KOPT-K1 (cell line): ENCODE measurements around the gene PIGZ.

Experiments used
- H3K27ac ChIP-seq: fragments of 200-600 bp; sonication (generic); 2 replicates; pipeline ENCODE4 v1.5.1; 2016; ENCODE audit warnings: antibody characterized with exemption, mild to moderate bottlenecking, low read depth, low read length; ENCODE audit not compliant: poor library complexity, severe bottlenecking
- H3K36me3 ChIP-seq: fragments of 200-600 bp; sonication (generic); 2 replicates; pipeline ENCODE4 v1.5.1; 2017; ENCODE audit warnings: antibody characterized with exemption, mild to moderate bottlenecking, low read length, moderate library complexity; ENCODE audit not compliant: insufficient read depth
- H3K9me3 ChIP-seq: fragments of 200-600 bp; sonication (generic); 2 replicates; pipeline ENCODE4 v1.5.1; 2017; ENCODE audit warnings: antibody characterized with exemption, low read length, mild to moderate bottlenecking; ENCODE audit not compliant: insufficient read depth, poor library complexity, severe bottlenecking

PIGZ gene

GRCh38 chr3:196968233-196969133, at the start of gene PIGZ:
Gene PIGZ (minus strand): TSS chr3:196968833. CDS start chr3:196952031, 16,802 bp downstream.
- Histone ChIP-seq H3K36me3 (no peaks in the 10 kb centered on the region), H3K27ac (peak within 1 kb of the TSS; percentile 59), H3K9me3 (no peaks in the 10 kb centered on the region)

GRCh38 chr3:197017003-197017402, 48.4 kb upstream of the PIGZ start:
- Histone ChIP-seq H3K9me3 (no peaks in the 10 kb centered on the region), H3K36me3 (no peaks in the 10 kb centered on the region), H3K27ac (no peak overlapping the region)

GRCh38 chr3:197015790-197016736, 47.4 kb upstream of the PIGZ start:
- no peak overlapping the region for H3K27ac ChIP-seq
- no peaks in the 10 kb centered on the region for H3K36me3 ChIP-seq

DNA sequence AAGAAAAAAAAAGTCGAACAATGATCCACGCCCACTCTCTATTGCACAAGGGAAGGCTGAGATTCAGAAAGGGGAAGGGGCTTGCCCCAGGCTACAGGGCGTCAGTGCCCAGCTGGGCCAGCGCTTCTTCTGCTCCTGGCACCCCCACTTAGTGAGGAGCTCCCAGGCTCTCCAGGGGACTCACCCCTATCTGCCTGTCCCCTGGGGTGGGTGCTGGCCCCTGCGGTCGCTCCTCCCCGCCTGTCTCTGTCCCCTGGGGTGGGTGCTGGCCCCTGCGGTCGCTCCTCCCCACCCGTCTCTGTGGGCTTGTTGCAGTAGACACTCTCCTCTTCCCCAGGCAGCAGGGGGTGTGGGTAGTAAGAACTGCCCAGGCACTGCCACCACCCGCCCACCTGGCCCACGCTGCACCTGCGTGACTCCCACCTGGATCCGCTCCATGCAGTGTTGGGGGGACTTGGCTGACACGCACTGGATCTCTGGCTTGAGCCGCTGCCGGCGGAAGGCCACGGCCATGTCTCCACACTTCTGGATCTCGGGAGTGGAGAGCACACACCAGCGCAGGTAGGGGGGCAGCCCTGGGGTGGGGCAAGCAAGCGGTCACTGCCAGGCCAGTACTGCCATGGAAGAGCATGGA, 46.4 kb upstream of the PIGZ start:
- Histone ChIP-seq H3K9me3 (no peaks in the 10 kb centered on the region), H3K27ac (no peak overlapping the region), H3K36me3 (no peaks in the 10 kb centered on the region)

More at GRCh38 chr3:197015790-197016736, 47.4 kb upstream of the PIGZ start:
- H3K9me3 ChIP-seq = no peaks in the 10 kb centered on the region

DNA sequence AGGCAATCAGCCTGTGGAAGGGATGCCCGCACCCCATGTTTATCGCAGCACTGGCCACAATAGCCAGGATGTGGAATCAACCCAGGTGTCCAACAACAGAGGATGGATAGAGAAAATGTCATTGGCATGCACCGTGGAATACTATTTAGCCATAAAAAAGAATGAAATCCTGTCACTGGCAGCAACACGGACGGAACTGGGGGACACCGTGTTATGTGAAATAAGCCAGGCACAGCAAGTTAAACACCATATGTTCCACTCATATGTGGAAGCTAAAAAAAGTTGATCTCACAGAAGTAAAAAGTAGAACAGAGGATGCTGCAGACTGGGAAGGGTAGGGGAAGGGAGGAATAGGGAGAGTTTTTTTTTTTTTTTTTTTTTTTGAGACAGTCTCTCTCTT, 45.4 kb upstream of the PIGZ start:
- Histone ChIP-seq H3K9me3 (no peaks in the 10 kb centered on the region), H3K36me3 (no peaks in the 10 kb centered on the region), H3K27ac (no peak overlapping the region)

DNA sequence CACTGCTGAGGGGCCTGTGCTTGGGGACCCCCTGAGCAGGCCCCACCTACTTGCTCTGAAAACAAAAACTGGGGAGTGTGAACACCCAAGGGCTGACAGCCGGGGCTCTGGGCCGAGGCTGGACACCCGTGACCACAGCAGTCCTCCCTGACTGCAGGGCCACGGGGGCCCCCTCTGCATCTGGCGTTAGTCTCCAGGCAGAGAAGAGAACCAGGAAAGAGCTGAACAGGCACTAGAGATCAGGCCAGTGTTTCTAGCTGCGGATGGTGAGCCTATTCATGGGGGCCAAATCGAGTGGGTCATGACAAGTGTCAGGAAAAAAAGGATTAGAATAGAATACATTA, 43.9 kb upstream of the PIGZ start:
- H3K9me3 ChIP-seq = no peaks in the 10 kb centered on the region
- H3K27ac ChIP-seq = no peak overlapping the region
- no peaks in the 10 kb centered on the region for H3K36me3 ChIP-seq

DNA sequence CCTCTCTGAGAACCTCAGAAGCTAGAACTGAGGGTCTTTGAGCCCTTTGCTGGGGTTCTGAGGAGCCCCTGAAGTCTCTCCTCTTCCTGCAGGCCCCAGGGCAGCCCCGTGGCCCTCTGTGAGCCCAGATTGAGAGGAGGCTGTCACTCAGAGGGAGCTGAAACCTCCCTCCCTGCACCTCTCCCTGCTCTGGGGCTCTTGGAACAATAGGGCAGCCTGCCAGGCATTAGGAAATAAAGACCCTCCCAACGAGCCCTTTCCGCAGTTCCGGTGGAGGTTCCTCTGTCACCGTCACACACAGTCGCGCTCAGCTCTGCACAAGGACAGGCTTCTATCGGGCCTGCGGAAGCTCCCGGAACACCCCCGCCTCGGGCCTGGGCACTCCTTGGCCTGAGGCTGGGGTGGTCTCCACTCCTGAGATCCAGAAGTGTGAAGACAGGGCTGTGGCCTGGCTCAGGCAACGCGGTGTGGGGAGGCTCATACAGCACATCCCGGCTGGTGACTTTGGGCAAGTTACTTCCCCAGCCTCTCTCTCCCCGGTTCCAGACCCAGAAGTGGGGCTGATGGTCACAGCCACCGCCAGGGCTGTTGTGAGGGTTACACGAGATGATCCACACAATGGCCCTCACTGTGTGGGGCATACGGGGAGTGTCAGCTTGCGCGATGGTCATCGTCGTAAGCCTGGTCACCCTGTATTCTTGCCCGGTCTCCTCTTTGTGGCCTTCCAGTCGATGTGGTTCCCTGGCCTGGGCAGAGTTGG, 43.3 kb upstream of the PIGZ start:
- Histone ChIP-seq H3K27ac (no peak overlapping the region), H3K36me3 (no peaks in the 10 kb centered on the region), H3K9me3 (no peaks in the 10 kb centered on the region)

DNA sequence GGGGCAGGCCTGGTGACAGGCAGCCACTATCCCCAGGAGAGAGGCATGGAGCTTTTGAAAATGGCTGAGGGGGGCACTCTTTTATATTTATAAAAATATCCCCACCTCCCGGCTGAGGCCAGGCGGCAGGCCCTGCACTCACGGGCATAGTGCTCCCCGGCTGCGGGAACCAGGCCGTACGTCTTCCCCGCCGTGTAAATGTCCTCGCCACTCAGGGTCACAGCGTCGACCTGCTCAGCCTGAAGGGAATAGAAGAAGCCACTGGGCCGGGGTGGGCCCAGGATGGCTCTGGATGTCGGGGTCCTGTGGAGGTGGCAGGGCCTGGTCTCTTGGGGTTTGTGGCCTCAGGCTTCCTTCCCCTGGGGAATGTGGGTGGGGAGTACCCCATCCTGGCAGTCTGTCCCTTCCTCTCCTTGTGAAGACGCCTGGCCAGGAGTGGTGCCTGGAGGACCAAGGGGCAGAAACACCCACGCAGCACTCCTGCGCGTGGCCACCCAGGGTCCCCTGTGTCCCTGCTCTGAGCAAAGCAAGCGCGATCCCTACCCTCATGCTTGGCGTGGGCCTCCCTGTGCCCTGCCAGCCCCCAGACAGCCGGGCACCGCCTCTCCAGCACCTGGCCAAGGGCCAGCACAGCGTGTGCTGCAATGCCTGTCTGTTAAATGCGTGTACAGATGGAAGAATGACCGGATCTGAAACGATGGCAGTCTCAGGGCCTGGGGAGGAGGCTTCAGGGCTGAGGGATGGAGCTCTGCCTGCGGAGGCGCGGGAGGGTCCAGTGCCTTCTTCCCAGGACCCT, 42.1 kb upstream of the PIGZ start:
- Histone ChIP-seq H3K27ac (no peak overlapping the region), H3K9me3 (no peaks in the 10 kb centered on the region), H3K36me3 (no peaks in the 10 kb centered on the region)

DNA sequence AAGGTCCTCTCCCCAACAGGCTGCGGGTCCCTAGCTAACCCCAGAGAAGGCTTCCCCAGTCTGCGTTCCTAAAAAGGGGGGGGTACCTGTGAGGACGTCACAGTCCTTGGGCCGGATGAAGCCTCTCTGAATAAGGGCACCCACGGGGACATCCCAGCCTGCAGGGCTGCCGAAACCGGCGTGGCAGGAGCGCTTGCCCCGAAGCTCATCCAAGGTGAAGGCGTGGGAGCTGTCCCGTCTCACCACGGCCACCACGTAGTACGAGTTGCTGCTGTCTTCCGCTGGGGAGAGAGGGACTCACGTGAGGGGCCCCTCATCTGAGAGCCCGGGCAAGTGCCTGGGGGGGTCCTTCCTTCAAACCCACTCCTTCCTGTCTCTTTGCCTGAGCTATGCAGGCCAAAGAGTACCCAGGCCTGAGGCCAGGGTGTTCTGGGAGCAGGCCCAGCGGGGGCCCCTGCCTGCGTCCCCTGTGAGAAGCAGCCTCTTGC, 40.9 kb upstream of the PIGZ start:
- Histone ChIP-seq H3K36me3 (no peaks in the 10 kb centered on the region), H3K9me3 (no peaks in the 10 kb centered on the region), H3K27ac (no peak overlapping the region)

DNA sequence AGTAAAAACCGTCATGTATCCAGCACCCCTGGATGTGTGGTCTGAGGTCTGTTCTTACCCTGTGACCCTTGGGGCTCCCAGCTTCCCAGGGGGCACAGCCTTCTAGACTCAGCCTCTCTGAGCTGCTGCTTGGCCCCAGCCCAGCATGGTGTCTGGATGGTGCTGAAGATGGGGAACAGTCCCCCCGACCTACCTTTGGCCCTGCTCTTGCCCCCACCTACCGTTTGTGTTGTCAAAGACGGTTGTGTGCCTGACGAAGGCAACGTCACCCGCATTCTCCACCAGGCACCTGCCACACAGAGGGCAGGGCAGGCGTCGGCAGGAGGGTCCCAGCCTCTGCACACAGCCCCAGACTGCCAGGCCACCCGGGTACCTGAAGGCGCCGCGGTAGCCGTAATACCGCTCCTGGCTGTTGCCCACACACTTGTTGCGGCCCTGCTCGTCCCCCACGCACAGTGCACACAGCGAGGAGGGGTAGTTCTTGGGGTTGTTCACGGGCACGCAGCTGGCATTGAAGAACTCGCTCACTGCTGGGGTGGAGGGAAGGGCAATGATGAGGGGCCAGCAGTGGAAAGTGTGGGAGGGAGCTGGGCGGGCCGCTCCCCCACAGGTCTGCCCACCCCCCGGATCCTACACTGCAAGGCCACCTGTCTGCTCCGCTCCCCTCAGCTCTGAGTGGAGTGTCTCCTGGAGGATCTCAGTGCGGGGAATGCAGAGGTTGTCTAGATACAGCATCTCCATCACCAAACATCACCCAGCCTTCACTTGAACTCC, 40.0 kb upstream of the PIGZ start:
- no peaks in the 10 kb centered on the region for H3K36me3 ChIP-seq
- no peak overlapping the region for H3K27ac ChIP-seq
- H3K9me3 ChIP-seq = no peaks in the 10 kb centered on the region

GRCh38 chr3:197007953-197008352, 39.3 kb upstream of the PIGZ start:
- Histone ChIP-seq H3K27ac (no peak overlapping the region), H3K36me3 (no peaks in the 10 kb centered on the region), H3K9me3 (no peaks in the 10 kb centered on the region)

- no peaks in the 10 kb centered on the region for H3K9me3 ChIP-seq
- H3K27ac ChIP-seq = no peak overlapping the region
- no peaks in the 10 kb centered on the region for H3K36me3 ChIP-seq
Observed at GRCh38 chr3:197007296-197007940, 38.8 kb upstream of the PIGZ start.

- no peak overlapping the region for H3K27ac ChIP-seq
- H3K9me3 ChIP-seq = no peaks in the 10 kb centered on the region
- no peaks in the 10 kb centered on the region for H3K36me3 ChIP-seq
Observed at GRCh38 chr3:197006860-197007259, 38.2 kb upstream of the PIGZ start.
